Measurements from ENCODE around the gene ARV1. TPM values are rescaled to one million over a fixed set of nuclear protein-coding genes. Genes with fewer than 3 reads are reported as not detected.

Gene ARV1
- total and polyA plus RNA-seq, 2 of the 13 experiments (the other 11 are each of a cell fraction or from before 2014, with no cell fraction given), result 13.0 to 15.2 TPM

- TF ChIP-seq ETS1 (CRISPR knock-in tag; IDR thresholded peaks at IDR 0.05), result no peak
- TF ChIP-seq ZNF605 (CRISPR knock-in tag; IDR thresholded peaks at IDR 0.05), result peak; percentile 65; the same call in 1 of the 2 replicates
- peak; percentile 66; the same call in 1 of the 2 replicates for TF ChIP-seq RXRB (CRISPR knock-in tag; IDR thresholded peaks at IDR 0.05; ENCODE audit: borderline replicate concordance)
- TF ChIP-seq FUBP1 (CRISPR knock-in tag; IDR thresholded peaks at IDR 0.05; ENCODE audit: borderline replicate concordance), result no peak
- 0 out of 2 replicates have a peak, but pooled peaks have one; percentile 33 for TF ChIP-seq JUND (CRISPR knock-in tag; IDR thresholded peaks at IDR 0.05)
- peak; percentile 76; the same call in 1 of the 2 replicates for TF ChIP-seq PRDM10 (CRISPR knock-in tag; IDR thresholded peaks at IDR 0.05; ENCODE audit: low read depth)
- TF ChIP-seq MIER2 (CRISPR knock-in tag; IDR thresholded peaks at IDR 0.05), result peak; percentile 80
- no peak for TF ChIP-seq ZC3H4 (CRISPR knock-in tag; IDR thresholded peaks at IDR 0.05; ENCODE audit: borderline replicate concordance)
- TF ChIP-seq REXO4 (CRISPR knock-in tag; IDR thresholded peaks at IDR 0.05; ENCODE audit: borderline replicate concordance), result no peak
- 0 out of 2 replicates have a peak, but pooled peaks have one; percentile 52 for TF ChIP-seq KLF15 (CRISPR knock-in tag; IDR thresholded peaks at IDR 0.05; ENCODE audit: borderline replicate concordance)
- 0 out of 2 replicates have a peak, but pooled peaks have one; percentile 32 for TF ChIP-seq ZFP82 (CRISPR knock-in tag; IDR thresholded peaks at IDR 0.05; ENCODE audit: borderline replicate concordance)
- peak; percentile 98 for TF ChIP-seq GABPB1 (CRISPR knock-in tag; IDR thresholded peaks at IDR 0.05)
- peak; percentile 71 for TF ChIP-seq ZNF205 (CRISPR knock-in tag; IDR thresholded peaks at IDR 0.05)
- TF ChIP-seq THYN1 (CRISPR knock-in tag; IDR thresholded peaks at IDR 0.05; ENCODE audit: borderline replicate concordance, low read depth), result 0 out of 2 replicates have a peak, but pooled peaks have one; percentile 27
- peak; percentile 94 for TF ChIP-seq ZFX (CRISPR knock-in tag; IDR thresholded peaks at IDR 0.05; ENCODE audit: low read depth)
- TF ChIP-seq NPAS2 (CRISPR knock-in tag; IDR thresholded peaks at IDR 0.05; ENCODE audit: borderline replicate concordance), result no peak
- peak; percentile 91 for TF ChIP-seq PHF8 (CRISPR knock-in tag; IDR thresholded peaks at IDR 0.05)
- no peak for TF ChIP-seq ZNF354B (CRISPR knock-in tag; IDR thresholded peaks at IDR 0.05)
- peak; percentile 73; the same call in 1 of the 2 replicates for TF ChIP-seq TSC22D2 (CRISPR knock-in tag; IDR thresholded peaks at IDR 0.05; ENCODE audit: borderline replicate concordance)
Measured at GRCh38 chr1:230978491-230979388, at the start of gene ARV1, which contains the start of gene TTC13 (continued).

All from HepG2 (cell line).